Measurements from ENCODE around the gene ILF2. TPM values are rescaled to one million over a fixed set of nuclear protein-coding genes. Genes with fewer than 3 reads are reported as not detected.
"Not testable (repeated sequence)": the region's sequence is repeated elsewhere in the genome, so short reads cannot be mapped to it uniquely, and the experiment has no call there.

The ILF2 gene
- total RNA-seq, 4 donors from 2014 or later: 110 to 138 (median 117) TPM

- Histone ChIP-seq H3K36me3 (peaks cover 0 to 80% of the 10 kb centered on the region in 2 donors), H3K27me3 (no peaks in the 10 kb centered on the region), H3K27ac (peak overlapping the region; percentile 95 to 100 (median 100)), H3K4me3 (no peak overlapping the region), H3K9me3 (no peaks in the 10 kb centered on the region), H3K4me1 (peaks cover 84 to 94% of the 10 kb centered on the region in 2 donors)
- intact Hi-C loops (cut with DNase I; ENCODE audit: low total_unique reads) (no loop called here), in situ Hi-C loops (cut with MboI; ENCODE audit: low sequenced_read_pairs in 4 of 4) (no loop called here)
- ATAC-seq (no peak), DNase-seq (no peak)
- no peak for TF ChIP-seq POLR2A (IDR thresholded peaks at IDR 0.05)
- TF ChIP-seq, protein P1, sequence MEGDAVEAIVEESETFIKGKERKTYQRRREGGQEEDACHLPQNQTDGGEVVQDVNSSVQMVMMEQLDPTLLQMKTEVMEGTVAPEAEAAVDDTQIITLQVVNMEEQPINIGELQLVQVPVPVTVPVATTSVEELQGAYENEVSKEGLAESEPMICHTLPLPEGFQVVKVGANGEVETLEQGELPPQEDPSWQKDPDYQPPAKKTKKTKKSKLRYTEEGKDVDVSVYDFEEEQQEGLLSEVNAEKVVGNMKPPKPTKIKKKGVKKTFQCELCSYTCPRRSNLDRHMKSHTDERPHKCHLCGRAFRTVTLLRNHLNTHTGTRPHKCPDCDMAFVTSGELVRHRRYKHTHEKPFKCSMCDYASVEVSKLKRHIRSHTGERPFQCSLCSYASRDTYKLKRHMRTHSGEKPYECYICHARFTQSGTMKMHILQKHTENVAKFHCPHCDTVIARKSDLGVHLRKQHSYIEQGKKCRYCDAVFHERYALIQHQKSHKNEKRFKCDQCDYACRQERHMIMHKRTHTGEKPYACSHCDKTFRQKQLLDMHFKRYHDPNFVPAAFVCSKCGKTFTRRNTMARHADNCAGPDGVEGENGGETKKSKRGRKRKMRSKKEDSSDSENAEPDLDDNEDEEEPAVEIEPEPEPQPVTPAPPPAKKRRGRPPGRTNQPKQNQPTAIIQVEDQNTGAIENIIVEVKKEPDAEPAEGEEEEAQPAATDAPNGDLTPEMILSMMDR (IDR thresholded peaks at IDR 0.05 in 4 of 5, conservative IDR thresholded peaks at IDR 0.05 in 1 of 5): no peak
Observed at GRCh38 chr1:153640861-153641260, 29.9 kb downstream of the ILF2 start.

- in situ Hi-C loops (cut with MboI; ENCODE audit: low sequenced_read_pairs in 4 of 4): not testable (repeated sequence)
- H3K4me1 ChIP-seq: peaks cover 90 to 98% of the 10 kb centered on the region in 2 donors
Observed at GRCh38 chr1:153640213-153640612, 30.6 kb downstream of the ILF2 start.

DNA sequence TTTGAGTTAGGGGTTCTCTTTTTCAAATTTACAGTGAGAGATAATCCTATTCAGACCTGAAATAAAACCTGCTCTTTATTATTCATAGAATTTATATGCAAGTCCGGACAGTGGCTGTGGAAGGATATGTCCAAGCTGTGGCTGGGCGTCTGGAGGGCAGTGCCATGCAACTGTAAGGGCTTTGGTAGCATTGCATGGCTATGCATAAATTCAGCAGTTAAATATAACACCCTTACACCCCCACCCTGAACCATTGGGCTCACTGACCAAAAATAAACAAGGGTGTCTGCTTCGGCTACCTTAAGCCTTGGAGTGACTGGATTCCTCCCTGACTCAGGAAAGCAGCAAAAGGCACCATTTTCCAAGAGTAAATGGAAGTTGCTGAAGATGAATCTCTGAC, 31.5 kb downstream of the ILF2 start:
- peak; percentile 61 to 81 for DNase-seq
- intact Hi-C loops (cut with DNase I; ENCODE audit: low total_unique reads) (loop anchor here (10.0 kb wide), 2 partner anchors 786 to 1804 kb away; partner anchors contain the start of genes C2CD4D and RORC), in situ Hi-C loops (cut with MboI; ENCODE audit: low sequenced_read_pairs in 4 of 4) (no loop called here)

More at GRCh38 chr1:153640213-153640612, 30.6 kb downstream of the ILF2 start:
- H3K4me3 ChIP-seq; H3K27me3 ChIP-seq; intact Hi-C loops (cut with DNase I; ENCODE audit: low total_unique reads); ATAC-seq; H3K9me3 ChIP-seq; DNase-seq: not testable (repeated sequence)
- H3K27ac ChIP-seq: peak overlapping the region; percentile 95 to 100 (median 100)
- H3K36me3 ChIP-seq: peaks cover 0 to 73% of the 10 kb centered on the region in 2 donors

DNA sequence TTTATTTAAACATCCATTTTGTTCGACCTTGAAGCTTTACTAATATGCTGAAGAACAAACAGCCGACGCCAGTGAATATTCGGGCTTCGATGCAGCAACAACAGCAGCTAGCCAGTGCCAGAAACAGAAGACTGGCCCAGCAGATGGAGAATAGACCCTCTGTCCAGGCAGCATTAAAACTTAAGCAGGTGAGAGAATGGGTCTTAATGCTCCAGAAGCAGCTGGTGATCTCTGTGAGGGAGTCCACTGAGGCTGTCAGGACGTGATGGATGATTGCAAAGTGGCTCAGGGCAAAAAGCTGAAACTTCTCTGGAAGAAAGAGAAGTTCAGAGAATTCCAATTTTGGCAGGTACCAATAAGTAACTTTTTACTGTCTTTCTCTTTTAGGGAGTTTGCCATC, 32.5 kb downstream of the ILF2 start:
- H3K4me1 ChIP-seq: peaks cover 80 to 85% of the 10 kb centered on the region in 2 donors
- DNase-seq (no peak), ATAC-seq (no peak)
- H3K36me3 ChIP-seq: peaks cover 0 to 60% of the 10 kb centered on the region in 2 donors
- H3K27ac ChIP-seq: peak overlapping the region; percentile 95 to 100 (median 100)
- H3K4me3 ChIP-seq: peak overlapping the region in 1 of 4 donors; percentile 42
- in situ Hi-C loops (cut with MboI; ENCODE audit: low sequenced_read_pairs in 4 of 4) (no loop called here), intact Hi-C loops (cut with DNase I; ENCODE audit: low total_unique reads) (loop anchor here (10.0 kb wide), 2 partner anchors 787 to 1803 kb away; partner anchors contain the start of genes C2CD4D and RORC)
- H3K9me3 ChIP-seq: no peaks in the 10 kb centered on the region
- no peaks in the 10 kb centered on the region for H3K27me3 ChIP-seq
- TF ChIP-seq, protein P1 (IDR thresholded peaks at IDR 0.05 in 4 of 5, conservative IDR thresholded peaks at IDR 0.05 in 1 of 5): no peak
- no peak for TF ChIP-seq POLR2A (IDR thresholded peaks at IDR 0.05)

More for the DNA sequence above, 31.5 kb downstream of the ILF2 start:
- H3K27me3 ChIP-seq: no peaks in the 10 kb centered on the region
- peak overlapping the region in 2 of 4 donors; percentile 4 to 8 for H3K4me3 ChIP-seq
- peaks cover 0 to 68% of the 10 kb centered on the region in 2 donors for H3K36me3 ChIP-seq
- H3K9me3 ChIP-seq: no peaks in the 10 kb centered on the region
- peak; percentile 83 to 93 for ATAC-seq
- peaks cover 86 to 92% of the 10 kb centered on the region in 2 donors for H3K4me1 ChIP-seq
- H3K27ac ChIP-seq: peak overlapping the region; percentile 95 to 100 (median 100)
- TF ChIP-seq, protein P1 (IDR thresholded peaks at IDR 0.05 in 4 of 5, conservative IDR thresholded peaks at IDR 0.05 in 1 of 5): no peak
- TF ChIP-seq POLR2A (IDR thresholded peaks at IDR 0.05): peak; percentile 34 to 63

DNA sequence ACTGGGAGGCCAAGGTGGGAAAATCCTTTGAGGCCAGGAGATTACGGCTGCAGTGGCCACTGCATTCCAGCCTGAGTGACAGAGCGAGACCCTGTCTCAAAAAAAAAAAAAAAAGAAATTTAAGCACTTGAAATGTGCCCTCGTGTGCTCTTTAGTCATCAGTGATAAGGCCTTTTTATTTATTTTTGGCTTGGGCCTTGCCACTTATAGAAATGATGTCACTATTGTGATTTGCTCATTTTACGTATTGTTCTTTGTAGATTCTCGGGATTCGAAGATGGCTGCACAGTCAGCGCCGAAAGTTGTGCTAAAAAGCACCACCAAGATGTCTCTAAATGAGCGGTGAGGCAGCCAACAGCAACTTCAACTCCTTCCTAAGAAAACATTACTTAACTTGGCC, 34.5 kb downstream of the ILF2 start:
- in situ Hi-C loops (cut with MboI; ENCODE audit: low sequenced_read_pairs in 4 of 4) (no loop called here), intact Hi-C loops (cut with DNase I; ENCODE audit: low total_unique reads) (loop anchor here (10.0 kb wide), 2 partner anchors 788 to 1802 kb away; partner anchors contain the start of genes C2CD4D and RORC)

More for the DNA sequence above, 34.5 kb downstream of the ILF2 start:
- Histone ChIP-seq H3K9me3 (no peaks in the 10 kb centered on the region), H3K27me3 (no peaks in the 10 kb centered on the region), H3K4me3 (peak overlapping the region in 3 of 4 donors; percentile 68 to 98 (median 90)), H3K27ac (peak overlapping the region; percentile 95 to 100 (median 100)), H3K4me1 (peaks cover 74 to 75% of the 10 kb centered on the region in 2 donors), H3K36me3 (peaks cover 0 to 41% of the 10 kb centered on the region in 2 donors)
- ATAC-seq (no peak), DNase-seq (peak in 1 of 2 donors; percentile 18)
- no peak for TF ChIP-seq POLR2A (IDR thresholded peaks at IDR 0.05)
- TF ChIP-seq, protein P1 (IDR thresholded peaks at IDR 0.05 in 4 of 5, conservative IDR thresholded peaks at IDR 0.05 in 1 of 5): no peak
